Fibroblast of pulmonary artery (primary cell): Measurements from ENCODE around the gene ZNF425.

ENCODE experiments used
- DNase-seq: peaks from one replicate; pipeline ENCODE4 v3.0.0-alpha.2; 2010; ENCODE audit warnings: low read depth
- H3K4me3 ChIP-seq: replicated peaks from 2 replicates; pipeline ENCODE4 v1.5.1; 2011; ENCODE audit warnings: low read depth, mild to moderate bottlenecking, control low read depth, low read length, moderate library complexity
- TF ChIP-seq, protein P1 (sequence below): IDR thresholded peaks from 2 replicates; pipeline ENCODE4 v1.5.1; 2011; ENCODE audit warnings: mild to moderate bottlenecking, control low read depth, low read length, inconsistent platforms; ENCODE audit errors: missing control alignments

Gene ZNF425

DNA sequence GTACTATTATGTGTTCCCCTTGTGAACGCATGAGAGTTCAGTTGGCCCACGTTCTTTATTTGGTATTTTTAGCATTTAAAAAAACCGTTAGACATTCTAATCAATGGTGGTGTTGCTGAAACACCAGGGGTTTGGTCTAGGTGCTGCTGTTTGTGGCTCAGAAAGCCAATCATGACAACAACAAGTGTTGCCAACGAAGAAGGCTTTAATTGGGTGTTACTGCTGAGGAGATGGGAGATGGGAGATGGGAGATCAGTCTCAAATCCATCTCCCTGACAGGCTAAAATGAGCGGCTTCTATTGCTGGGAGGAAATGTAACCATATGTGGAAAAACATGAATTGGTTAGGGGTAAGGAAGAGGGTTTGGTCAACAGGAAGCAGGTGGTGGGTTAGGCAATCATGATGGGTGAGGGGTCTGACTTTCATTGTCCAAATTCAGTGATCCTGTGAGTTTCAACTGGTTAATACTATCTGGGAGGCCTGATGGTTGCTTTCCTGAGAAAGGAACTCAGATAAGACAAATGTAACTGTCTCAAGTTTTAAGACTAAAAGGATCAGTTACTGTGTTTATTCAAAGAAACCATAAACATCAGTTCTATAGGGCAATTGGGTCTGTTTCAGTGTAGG, 4.6 kb upstream of the ZNF425 start:
- DNase-seq, result no peak
- H3K4me3 ChIP-seq, result no peak overlapping the region
- TF ChIP-seq, protein P1, sequence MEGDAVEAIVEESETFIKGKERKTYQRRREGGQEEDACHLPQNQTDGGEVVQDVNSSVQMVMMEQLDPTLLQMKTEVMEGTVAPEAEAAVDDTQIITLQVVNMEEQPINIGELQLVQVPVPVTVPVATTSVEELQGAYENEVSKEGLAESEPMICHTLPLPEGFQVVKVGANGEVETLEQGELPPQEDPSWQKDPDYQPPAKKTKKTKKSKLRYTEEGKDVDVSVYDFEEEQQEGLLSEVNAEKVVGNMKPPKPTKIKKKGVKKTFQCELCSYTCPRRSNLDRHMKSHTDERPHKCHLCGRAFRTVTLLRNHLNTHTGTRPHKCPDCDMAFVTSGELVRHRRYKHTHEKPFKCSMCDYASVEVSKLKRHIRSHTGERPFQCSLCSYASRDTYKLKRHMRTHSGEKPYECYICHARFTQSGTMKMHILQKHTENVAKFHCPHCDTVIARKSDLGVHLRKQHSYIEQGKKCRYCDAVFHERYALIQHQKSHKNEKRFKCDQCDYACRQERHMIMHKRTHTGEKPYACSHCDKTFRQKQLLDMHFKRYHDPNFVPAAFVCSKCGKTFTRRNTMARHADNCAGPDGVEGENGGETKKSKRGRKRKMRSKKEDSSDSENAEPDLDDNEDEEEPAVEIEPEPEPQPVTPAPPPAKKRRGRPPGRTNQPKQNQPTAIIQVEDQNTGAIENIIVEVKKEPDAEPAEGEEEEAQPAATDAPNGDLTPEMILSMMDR, result no peak

DNA sequence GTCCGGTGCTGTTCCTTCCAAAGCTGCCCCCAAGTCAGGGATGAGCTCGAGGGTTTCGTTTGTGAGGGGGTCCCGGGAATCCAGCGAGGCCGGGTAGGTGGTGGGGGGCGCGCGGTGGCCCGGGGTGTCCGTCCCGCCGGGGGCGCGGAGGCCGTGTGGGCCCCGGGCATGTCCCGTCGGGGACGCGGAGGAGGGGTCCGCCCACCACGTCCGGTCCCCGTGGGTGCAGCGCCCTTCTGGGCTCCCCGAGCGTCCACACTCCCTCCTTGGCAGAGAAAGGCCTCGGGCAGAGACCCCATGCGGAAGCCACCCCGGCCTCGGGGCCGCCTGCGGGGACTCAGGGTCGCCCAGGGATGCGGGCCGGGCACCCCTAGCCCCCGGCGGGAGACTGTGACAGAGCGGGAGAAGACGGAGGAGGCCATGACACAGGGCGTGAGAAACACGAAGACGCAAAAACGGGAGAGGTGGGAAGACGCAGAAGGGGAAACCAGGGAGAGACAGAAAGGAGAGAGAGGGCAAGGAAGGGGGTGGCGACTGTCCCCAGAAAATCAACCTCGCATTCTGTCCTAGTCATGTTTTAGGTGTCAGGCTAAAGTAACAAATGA, 640 bp upstream of the ZNF425 start:
- peak; percentile 11 for DNase-seq
- peak overlapping the region; percentile 96 for H3K4me3 ChIP-seq
- TF ChIP-seq, protein P1, result no peak

DNA sequence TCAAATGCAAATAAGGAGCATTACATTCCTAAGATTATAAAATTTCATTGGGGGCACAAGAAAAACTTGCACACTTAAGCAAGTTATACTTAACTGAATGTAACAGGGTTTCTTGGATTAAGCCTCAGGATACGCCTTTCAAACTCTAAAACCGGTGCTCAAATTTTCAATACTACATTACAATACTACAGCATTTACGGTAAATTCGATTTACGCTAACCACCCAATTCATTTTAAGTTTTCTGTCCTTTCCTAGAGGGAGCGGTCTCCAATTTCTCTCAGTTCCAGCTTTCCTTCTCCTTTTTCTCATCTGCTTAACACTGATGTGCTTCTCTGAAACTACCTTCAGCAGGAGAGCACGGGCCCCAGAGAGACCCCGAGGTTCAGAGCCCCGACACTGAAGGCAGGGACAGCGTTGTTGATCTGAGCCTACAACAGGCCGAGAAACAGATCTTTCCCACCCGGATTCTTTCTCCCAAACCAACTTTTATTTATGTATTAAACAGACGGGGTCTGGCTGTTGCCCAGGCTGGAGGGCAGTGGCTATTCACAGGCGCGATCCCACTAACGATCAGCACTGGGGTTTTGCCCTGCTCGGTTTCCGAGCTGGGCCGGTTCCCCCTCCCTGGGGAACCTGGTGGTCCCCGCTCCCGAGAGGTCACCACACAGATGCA, 798 bp downstream of the ZNF425 start:
- peak overlapping the region; percentile 96 for H3K4me3 ChIP-seq
- peak; percentile 8 for DNase-seq
- TF ChIP-seq, protein P1, result no peak

DNA sequence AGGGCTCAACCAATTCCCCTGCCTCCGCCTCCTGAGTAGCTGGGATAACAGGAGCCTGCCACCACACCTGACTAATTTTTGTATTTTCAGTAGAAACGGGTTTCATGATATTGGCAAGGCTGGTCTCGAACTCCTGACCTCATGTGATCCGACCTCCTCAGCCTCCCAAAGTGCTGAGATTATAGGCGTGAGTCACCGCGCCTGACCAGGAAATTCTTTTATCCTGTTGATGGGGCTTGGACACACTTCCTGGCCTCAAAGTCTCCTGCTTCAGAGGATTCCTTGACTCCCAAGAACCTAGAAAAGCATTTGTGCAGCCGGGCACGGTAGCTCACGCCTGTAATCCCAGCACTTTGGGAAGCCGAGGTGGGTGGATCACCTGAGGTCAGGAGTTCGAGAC, 16.2 kb downstream of the ZNF425 start:
- TF ChIP-seq, protein P1, result no peak
- no peak overlapping the region for H3K4me3 ChIP-seq
- no peak for DNase-seq

DNA sequence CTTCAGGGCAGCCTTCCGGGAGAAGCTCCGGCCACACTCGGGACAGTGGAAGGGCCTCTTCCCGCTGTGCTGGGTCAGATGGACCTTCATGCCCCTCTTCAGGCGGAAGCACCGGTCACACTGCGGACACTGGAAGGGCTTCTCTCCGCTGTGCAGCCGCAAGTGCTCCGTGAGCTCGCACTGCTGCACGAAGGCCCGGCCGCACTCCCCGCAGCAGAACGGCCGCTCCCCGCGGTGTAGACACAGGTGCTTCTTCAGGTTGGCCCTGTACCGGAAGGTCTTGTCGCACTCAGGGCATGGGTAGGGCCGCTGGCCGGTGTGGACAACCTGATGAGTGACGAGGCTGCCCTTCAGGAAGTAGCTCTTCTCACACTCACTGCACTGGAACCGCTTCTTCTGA, 21.4 kb downstream of the ZNF425 start:
- TF ChIP-seq, protein P1, result no peak
- no peak overlapping the region for H3K4me3 ChIP-seq
- DNase-seq, result no peak

DNA sequence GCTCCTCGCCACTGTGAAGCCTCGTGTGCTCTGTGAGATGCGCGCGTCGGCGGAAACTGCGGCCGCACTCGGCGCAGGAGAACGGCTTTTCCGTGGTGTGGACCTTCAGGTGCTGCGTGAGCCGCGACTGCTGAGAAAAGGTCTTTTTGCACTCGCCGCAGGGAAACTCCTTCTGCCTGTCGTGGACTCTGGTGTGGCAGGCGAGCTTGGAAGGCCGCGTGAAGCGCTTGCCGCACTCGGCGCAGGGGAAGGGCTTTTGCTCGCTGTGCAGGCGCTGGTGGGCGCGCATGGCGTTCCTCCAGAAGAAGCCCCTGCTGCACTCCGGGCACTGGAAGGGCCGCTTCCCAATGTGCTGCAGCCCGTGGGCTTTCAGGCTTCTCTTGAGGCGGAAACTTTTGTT, 21.9 kb downstream of the ZNF425 start:
- no peak overlapping the region for H3K4me3 ChIP-seq
- TF ChIP-seq, protein P1, result no peak
- DNase-seq, result no peak
